Activated CD4-positive, alpha-beta T cell treated with anti-CD3 and anti-CD28 coated beads, Interleukin-10, Interleukin-2, amounts not matched to agents 100 ng/mL and 50 ng/mL, durations not matched to agents 16 hours and 8 hours (primary cell): Measurements from ENCODE around the gene FHIP2A.
"Not testable (repeated sequence)": the region's sequence is repeated elsewhere in the genome, so short reads cannot be mapped to it uniquely, and the experiment has no call there.

Experiments
- DNase-seq: peaks from one replicate; pipeline ENCODE4 v3.0.0-alpha.2; 2020

FHIP2A gene, protein sequence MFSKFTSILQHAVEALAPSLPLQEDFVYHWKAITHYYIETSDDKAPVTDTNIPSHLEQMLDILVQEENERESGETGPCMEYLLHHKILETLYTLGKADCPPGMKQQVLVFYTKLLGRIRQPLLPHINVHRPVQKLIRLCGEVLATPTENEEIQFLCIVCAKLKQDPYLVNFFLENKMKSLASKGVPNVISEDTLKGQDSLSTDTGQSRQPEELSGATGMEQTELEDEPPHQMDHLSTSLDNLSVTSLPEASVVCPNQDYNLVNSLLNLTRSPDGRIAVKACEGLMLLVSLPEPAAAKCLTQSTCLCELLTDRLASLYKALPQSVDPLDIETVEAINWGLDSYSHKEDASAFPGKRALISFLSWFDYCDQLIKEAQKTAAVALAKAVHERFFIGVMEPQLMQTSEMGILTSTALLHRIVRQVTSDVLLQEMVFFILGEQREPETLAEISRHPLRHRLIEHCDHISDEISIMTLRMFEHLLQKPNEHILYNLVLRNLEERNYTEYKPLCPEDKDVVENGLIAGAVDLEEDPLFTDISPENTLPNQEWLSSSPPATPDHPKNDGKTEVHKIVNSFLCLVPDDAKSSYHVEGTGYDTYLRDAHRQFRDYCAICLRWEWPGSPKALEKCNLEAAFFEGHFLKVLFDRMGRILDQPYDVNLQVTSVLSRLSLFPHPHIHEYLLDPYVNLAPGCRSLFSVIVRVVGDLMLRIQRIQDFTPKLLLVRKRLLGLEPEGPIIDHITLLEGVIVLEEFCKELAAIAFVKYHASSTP

DNA sequence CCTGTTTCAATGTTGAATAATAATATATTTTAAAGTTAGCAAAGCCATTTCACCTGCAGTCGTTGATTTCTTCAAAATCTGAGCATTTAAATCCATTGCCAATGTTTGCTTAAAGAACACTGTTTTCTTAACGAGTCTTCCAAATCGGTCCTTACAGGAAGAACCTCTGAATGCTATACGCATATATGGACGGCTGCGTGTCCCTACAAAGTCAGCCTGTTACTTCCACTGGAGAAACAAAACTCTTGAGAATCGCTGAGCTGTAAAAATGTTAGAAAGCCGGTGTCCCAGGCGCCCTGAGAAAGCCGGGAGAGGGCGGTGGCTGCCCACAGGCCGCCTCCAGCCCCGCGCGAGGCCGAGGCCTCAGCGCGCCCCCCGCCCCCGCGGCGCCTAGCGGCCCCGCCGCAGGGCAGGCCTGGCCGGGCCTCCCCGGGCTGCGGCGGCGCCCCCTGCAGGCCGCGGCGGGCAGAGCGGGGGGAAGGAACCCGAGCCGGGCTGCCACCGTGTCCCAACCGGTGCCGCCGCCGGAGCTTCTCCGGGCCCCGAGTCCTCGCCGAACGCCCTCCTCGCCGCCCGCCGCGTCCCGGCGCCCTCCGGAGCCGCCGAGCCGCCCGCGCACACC lies at the start of gene FHIP2A:
Gene FHIP2A, plus strand, starts transcription at position 488 of the 622 bp plus-strand sequence. CDS start 299 bp downstream, outside the sequence.
- peak; percentile 91 for DNase-seq

DNA sequence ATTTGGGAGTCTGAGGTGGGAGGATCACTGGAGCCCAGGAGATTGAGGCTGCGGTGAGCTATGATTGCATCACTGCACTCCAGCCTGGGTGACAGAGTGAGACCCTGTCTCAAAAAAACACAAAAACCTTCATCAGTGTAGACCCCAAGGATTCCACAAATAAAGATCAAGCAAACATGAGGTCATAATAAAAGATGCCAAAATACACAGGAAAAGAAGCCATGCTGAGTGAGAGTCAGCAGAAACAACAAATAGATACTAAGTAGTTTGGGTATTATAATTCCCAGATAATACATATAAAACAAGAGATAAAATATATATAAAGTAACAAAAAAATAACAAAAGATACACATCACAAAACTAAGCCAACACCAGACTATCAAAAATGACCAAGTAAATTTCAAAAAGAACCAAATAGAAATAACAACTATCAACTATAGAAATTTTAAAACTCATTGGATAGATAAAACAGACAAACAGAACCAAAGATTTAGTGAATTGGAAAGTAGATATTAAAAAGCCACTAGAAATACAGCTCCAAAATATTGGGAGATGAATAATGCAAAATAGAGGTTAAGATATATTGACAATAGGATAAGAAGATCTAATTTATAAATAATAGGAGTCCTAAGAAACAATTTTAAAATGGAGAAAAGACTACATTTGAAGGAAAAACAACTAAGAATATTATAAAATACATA lies 48.9 kb upstream of the FHIP2A start:
- DNase-seq: no peak

DNA sequence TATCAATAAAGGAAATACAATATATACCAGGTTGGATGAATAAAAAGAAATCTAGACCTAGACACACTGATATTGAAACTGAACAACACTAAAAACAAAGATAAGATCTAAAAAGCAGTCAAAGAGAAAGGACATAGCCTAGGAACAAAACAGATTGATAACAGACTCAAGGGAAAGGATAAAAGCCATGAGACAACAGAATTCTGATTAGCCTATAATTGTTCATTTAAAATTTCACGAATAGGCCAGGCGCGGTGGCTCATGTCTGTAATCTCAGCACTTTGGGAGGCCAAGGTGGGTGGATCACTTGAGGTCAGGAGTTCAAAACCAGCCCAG lies 48.4 kb upstream of the FHIP2A start:
- peak; percentile 28 for DNase-seq

DNA sequence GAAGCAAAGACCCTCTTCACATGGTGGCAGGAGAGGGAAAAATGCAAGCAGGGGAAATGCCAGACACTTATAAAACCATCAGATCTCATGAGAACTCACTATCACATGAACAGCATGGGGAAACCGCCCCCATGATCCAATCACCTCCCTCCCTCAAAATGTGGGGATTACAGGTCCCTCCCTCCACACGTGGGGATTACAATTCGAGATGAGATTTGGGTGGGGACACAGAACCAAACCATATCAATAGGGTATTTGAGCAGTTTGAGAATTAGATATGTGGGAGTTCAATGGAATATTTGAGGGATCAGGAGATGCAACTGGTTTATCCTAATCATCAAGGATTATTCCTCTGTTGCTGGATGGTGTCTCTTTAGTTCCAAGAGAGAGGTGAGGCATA lies 46.5 kb upstream of the FHIP2A start:
- not testable (repeated sequence) for DNase-seq

DNA sequence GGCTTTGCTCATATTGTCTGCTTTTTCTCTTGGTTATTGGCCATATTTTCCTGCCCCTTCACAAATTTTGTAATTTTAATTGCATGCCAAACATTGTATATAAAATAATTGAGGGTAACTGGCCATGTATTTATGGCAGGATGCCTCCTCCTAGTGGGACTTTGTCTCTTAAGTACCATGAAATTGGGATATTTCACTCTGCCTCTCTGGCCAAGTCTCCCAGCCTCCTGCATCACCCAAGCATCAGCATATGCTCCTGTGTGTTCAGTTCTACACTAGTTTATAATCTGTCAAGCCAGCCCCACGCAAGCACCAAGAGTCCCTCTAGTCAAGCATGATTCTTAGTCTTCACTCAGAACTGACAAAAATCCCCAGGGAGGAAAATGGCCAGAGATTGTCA lies 44.2 kb upstream of the FHIP2A start:
- no peak for DNase-seq

DNA sequence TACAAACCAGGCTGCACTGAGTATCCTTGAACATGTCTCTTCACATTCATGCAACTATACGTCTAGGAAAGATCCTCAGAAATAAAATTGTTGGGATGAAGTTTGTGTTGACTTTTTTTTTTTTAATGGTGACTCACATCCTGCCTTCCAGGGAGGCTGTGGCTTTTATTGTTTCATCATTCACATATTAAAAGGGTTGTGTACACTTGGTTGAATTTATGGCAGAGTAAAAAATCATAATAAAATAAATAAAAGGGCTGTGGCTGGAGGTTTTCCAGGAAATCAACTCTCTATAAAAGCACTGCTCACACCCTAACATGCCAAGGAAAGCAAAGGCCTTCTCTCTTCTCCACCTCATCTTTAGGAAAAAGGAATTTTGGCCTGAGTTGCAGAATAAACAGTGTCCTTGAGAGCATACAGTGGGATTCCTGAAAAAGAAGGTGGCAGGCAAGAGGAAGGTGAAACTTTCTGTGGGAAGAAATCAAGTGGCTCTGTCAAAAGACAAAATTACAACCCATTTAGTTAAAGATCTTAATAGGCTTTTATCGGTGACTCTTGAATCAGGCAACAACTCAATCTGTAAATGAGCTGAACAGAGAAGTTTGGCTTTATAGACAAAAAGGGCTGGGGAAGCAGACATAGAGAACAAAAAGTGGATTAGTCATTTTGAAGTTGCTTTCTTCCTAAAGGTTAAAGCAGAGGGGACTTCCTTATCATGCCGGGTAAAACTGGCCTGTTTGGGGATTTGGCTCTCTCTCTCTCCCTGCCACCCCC lies 41.6 kb upstream of the FHIP2A start:
- DNase-seq: no peak

DNA sequence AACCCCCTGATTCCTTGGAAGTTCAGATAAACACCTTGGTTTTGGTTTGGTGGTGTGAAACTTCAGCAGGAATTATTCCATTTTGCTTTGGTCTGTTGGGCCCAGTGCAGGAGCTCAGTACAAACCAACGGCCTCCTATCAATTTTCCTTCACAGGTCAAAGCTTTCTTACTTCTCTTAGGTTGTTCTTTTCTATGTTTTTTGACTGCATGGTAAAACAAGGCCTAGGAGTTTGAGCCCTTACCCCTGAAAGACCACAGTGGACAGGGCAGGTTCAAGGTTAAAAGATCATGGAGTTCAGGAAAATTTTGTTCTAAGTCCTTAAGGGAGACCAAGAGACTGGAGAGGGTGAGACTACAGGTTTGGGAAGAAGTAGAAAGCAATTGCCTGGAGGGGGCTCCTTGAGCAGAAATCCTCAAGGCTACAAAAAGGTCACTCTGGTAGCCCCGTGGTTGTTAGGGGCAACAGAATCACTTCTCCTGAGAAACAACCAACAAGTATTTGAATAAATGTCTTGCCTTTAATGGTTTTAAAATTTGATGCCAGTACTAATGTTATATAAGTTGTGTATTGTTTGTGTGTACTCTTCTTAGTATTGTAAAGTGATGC lies 40.9 kb upstream of the FHIP2A start:
- DNase-seq: no peak

DNA sequence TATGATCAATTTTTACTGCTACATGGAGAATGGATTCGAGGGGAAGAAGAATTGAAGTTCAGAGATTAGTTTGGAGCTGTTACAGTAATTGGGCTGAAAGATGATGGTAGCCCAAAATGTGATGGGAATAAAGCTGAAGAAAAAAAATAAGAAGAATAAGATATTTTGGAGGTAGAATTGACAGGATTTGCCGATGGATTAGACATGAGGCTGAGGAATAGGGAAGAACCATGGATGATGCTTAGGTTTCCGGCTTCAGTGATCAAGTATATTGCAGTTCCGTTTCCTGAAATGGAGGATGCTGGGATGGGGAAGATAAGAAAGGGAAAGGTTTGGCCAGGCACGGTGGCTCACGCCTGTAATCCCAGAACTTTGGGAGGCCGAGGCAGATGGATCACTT lies 38.9 kb upstream of the FHIP2A start:
- no peak for DNase-seq

DNA sequence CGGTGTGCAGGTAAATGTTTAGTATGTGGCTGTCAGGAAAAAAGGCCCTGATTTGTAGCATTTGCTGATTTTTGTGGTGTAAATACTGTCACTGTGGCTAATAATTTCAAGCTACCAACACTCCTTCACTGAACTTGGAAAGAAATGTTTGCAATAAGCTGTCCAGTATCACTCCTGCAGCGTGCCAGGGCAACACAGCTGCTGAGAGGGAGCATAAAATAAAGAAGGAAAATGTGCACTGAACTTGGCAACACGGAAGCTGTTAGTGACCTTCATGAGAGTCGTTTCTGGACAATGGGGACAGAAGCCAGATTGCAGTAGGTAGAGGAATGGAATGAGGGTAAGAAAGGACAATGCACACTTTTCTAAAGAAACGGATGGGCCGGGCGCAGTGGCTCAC lies 37.9 kb upstream of the FHIP2A start:
- no peak for DNase-seq

DNA sequence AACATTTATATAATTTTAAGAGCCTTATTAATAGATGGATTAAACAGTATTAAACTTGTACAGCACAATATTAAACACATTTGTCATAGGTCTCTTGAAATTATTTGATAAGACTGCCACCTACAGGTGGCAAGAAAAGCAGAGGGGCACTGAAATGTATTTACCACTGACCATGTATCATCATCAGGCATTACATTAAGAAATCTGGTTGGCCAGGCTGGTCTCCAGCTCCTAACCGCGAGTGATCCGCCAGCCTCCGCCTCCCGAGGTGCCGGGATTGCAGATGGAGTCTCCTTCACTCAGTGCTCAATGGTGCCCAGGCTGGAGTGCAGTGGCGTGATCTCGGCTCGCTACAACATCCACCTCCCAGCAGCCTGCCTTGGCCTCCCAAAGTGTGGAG lies 35.1 kb upstream of the FHIP2A start:
- DNase-seq: peak; percentile 40

DNA sequence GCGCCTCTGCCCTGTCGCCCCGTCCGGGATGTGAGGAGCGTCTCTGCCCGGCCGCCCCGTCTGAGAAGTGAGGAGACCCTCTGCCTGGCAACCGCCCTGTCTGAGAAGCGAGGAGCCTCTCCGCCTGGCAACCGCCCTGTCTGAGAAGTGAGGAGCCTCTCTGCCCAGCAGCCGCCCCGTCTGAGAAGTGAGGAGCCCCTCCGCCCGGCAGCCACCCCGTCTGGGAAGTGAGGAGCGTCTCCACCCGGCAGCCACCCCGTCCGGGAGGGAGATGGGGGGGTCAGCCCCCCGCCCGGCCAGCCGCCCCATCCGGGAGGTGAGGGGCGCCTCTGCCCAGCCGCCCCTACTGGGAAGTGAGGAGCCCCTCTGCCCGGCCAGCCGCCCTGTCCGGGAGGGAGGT lies 34.4 kb upstream of the FHIP2A start:
- not testable (repeated sequence) for DNase-seq

DNA sequence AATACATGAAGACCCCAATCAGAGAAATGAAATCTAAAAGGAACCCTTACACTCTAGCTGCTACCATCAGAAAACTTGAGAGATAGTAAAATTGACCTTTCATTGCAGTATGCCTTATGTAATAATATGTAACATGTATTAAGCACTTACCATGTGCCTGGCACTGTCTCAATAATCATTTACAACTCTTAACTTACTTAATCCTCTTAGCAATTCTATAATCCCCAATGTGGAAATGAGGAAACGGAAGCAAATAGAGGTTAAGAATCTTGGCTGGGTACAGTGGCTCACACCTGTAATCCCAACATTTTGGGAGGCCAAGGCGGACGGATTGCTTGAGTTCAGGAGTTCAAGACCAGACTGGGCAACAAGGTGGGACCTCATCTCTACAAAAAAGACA lies 29.8 kb upstream of the FHIP2A start:
- DNase-seq: no peak

DNA sequence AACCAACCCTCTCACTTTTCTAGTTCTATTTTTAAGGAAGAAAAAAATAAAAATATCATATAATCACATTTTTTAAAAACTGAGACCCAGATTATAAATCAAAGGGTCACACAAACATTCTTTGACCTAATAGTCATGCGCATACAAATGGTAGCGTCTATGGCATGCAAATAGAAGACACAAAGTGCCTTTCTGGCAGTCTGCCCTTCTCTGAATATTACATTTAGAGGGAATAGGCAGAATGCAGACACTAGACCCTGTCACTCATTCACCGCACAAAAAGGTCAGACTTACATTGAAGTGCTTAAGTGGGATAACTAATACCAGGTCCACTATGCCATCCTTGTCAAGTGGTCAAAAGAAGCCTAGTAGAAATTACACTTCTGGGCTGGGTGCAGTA lies 26.5 kb upstream of the FHIP2A start:
- no peak for DNase-seq

DNA sequence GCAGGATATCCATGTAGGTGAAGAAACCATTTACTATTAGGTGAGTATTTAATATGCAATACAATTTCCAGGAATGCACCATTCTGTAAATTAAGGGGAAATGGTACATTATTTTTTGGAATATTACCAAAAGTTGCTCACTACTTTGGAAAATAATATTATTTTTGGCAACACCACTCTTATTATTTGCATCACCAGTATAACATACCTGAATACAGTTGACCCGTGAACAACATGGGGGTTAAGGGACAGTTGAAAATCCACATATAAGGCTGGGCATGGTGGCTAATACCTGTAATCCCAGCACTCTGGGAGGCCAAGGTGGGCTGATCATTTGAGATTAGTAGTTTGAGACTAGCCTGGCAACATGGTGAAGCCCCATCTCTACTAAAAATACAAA lies 21.2 kb upstream of the FHIP2A start:
- DNase-seq: no peak

DNA sequence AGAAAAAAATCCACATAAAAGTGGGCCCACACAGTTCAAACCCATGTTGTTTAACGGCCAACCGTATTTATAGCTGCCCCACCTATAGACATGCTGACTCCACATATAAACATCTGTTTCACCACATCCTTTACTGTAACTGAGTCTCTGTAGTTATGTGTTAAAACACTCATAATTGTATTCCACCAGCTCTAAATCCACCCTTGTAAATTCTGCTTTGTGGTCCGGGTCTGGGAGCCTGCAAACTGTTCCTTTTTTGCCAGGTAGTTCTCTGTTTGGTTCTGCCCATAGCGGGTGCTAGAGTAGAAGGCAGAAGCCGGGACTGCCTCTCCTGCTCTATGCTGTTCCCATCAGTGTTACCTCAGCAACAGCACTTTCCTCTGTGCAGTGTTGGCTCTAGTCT lies 20.2 kb upstream of the FHIP2A start:
- DNase-seq: peak; percentile 77

DNA sequence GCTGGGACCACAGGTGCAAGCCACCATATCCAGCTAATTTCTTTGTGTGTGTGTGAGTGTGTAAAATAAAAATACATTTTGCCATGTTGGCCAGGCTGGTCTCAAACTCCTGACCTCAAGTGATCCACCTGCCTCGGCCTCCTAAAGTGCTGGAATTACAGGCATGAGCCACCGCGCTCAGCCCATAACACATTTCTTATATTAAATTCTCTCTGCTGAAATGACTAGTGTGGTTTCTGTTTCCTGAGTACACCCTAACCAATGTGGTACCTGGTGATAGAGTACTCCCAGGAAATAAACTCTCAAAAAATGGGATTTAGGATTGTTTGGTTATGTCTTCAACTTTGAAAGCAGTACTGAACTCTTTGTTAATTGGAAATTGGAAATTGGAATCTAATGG lies 19.4 kb upstream of the FHIP2A start:
- DNase-seq: peak; percentile 57

DNA sequence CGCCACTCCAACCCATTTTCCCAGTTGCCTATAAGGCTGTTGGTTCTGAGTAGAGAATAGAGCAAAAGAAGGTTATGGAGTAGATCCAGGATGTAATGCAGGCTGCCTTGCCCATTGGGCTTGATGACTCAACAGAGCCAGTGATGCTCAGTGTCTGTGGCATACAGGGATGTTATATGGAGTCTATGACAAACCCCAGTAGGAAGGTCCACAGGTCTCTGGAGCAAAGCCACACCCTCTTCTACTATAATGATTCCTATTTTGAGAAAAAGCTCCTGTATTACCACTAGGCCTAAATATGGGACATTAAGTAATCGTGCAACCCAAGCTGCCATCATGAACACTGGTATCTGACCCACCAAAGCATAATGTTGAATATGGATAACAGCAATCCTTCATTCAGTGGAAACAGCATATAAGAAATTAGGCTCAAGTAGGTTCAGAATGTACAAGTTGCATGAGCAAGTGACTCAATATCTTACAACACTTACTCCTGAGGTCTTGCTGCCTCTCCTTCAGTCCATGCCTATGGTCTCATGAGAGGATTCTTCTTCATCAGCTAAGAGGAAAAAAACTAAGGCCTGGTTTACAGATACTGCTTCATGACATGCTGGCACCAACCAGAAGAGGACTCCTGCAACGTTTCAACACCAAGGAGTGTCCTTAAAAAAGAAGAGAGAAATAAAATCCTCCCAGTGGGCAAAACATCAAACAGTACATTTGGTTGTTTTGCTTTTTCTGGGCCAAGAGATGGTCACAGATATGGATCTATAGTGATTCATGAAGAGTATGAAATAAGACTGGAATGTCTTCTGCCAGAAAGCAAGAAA lies 14.8 kb upstream of the FHIP2A start:
- no peak for DNase-seq

DNA sequence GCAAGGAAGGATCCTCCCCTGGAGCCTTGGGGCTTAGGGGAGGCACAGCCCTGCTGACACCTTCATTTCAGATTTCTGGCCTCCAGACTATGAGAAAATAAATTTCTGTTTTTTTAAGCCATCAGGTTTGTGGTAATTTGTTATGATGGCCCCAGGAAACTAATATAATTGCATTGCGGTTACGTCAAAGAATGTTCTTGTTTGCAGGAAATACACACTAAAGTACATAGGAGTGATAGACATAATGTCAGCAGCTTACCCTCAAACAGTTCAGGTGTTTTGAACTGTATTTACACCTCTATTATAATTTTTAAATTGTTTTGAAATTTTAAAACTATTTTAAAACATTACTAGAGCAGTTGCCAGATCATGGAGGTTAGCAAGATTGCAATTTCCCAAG lies 12.6 kb upstream of the FHIP2A start:
- DNase-seq: no peak

DNA sequence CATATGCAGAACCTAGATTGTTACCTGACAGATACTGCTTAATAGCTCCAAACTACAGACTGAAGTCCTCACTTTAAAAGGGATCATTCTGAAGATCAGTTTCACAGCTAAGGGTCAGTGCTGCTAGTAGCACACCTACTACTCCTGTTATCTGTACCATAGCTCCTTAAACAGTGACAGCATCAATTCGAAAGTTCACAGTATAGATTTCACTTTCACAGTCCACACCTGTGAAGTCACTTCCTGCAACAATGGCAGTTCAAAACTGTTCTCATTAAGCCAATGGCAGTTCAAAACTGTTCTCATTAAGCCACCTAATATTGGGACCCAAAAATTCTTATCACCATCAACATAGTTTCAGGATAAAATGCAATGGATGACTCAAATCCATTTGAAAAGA lies 10.7 kb upstream of the FHIP2A start:
- DNase-seq: peak; percentile 76

DNA sequence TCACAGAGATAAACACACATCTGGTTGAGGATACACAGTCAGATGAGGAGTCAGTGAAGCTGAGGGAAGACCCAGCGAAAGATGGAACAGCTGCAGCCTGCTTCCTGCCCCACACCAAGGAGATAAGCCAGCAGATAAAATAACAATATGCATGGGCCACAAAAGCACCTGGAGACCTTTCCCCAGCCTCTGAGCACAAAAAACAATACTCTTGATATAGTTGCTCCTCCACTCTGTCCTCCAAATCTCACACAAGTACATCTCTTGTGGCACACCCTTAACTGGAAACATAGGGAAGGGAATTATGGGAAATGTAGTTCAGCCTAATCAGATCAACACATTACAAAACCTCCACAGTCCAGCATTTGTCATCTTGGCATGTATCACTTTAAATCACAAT lies 9.7 kb upstream of the FHIP2A start:
- peak; percentile 41 for DNase-seq

DNA sequence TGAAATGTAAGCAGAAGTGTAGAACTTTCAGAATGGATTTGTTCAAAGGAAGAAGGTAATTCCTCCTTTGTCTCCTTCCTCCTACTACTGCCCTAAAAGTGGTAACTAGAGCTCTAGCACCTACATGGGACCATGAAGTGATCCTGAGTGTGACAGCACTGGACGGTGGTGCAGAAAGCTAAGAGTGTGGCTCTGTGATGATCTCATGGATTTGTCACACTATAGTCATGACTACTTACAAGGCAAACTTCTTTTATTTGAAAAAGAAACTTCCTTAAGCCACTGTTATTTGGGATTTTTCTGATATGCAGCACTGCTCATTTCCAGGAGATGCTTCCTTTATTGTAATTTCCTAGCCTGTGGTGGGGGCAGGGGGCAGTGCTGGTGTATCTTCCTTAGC lies 5.8 kb upstream of the FHIP2A start:
- no peak for DNase-seq
